NOMO-1 treated with DMSO at 0.1 percent for 48 hours (cell line): ENCODE measurements around the gene SLC1A3.
A peak's percentile ranks its signal among the peaks of the same experiment; 100 is the strongest.

ENCODE experiments used
- DNase-seq: peaks from one replicate; lab custom pipeline; 2025; ENCODE audit not compliant: unreplicated experiment; lab: John Stamatoyannopoulos, UW

Gene SLC1A3

DNA sequence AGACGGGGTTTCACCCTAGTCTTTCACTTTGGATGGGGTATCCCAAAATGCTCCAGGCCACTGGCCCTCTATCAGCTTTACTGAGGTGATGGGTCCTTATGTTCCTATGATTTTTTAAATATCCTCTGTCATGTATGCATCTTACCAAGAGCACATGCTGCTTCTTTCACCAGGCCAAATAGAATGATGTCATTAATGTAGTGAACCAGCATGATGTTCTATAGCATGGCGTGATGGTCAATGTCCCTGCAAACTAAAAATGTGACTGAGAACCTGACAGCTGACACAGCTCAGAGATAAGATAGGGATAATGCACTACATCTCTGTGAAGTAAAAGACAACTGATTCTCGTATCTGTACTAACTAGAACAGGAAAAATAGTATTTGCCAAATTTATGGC, 103.6 kb downstream of the SLC1A3 start:
- DNase-seq, result no peak

DNA sequence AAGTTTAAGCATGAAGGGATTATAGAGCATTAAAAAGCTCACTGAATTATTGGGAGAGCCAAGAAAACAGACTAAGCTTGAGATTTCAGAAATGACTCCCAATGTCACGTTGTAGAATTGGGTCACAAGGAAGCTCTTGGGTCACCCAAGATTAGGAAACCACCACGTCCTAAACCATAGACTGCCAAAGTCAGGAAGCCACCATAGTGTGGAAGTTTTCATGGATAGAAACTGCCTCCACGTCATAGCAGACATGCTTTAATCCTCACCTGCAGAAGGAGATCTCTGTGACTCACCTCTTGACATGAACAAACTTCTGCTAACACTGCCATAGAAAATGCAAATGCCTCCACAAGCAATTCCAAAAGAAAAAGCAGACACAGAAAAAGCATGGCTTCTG, 106.3 kb downstream of the SLC1A3 start:
- no peak for DNase-seq

DNA sequence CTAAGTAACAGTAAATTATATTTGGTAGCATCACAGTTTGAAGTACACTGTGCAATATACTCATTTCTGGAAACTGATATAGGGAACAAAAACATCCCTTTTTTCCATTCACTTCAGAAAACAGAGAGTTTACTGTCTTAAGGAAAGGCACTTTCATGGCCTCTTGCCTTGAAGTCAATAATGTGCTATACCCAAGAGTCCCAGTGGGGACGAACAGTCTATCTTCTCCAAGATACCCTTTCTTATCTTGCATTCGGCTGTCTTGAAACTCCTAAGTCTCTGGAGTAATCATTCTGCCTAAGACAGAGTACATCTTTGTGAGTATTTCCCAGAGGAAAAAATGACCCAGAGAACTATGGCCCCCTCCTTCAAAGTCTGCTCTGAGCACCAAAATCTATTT, 107.1 kb downstream of the SLC1A3 start:
- no peak for DNase-seq

DNA sequence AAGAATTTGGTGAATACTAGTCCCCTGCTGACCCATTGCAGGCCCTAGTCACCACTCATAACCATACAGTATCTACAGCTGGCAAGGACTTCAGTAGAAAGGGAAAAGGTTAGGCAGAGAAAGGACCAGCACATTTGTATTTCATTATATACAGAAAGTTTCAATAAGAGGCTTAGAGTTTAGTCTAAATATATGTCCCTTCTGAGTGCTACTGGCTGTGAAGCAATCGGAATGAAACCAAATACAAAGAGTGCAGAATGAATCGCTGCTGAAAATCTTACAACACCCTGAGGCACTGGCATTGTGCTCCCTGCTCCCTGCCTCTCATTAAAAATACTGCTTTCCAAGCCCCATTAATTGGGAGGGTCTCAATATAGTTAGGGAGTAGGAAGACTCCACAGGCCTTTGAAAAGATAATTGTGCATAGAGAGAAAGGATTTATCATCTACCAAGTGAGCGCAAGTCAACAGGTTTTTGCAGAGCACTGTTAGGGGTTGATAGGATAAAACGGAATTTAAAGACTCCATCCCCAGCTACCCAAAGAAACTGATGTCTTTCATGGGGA, 110.8 kb downstream of the SLC1A3 start:
- DNase-seq, result no peak

DNA sequence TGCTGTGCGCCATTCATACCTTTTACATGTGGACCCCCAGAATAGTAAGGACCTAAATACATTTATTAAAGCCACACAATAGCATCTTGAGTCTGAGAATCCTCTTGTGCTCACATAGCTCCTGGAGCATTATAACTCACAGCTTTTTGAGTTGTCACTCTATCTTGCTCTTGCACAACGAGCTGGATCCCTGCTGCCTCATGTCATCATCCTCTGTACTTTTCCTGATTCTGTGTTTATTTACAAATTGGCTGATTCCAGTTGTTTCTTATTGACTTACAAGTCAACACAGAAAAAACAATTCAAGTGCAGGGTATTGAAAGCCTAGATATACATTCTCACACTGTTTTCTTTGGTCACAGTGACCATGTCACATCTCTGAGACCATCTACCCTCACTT, 112.9 kb downstream of the SLC1A3 start:
- no peak for DNase-seq

DNA sequence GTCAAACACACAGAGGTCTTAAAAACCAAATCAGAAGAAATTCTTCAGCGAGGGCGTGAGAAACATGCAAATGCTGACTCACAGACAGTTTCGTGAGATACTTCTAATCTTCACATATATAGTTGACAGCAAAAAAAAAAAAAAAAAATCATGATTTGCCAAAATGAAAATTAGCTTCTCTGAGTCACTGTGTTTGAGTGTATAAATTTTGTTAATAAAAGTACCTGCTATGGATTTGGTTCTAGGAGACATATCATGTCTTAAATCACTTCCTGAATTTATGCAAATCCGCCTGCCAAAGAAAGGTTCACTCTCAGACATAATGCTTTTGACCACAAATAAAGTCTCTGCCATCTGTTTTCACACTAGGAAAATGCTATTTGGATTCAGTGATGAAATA, 114.3 kb downstream of the SLC1A3 start:
- no peak for DNase-seq

DNA sequence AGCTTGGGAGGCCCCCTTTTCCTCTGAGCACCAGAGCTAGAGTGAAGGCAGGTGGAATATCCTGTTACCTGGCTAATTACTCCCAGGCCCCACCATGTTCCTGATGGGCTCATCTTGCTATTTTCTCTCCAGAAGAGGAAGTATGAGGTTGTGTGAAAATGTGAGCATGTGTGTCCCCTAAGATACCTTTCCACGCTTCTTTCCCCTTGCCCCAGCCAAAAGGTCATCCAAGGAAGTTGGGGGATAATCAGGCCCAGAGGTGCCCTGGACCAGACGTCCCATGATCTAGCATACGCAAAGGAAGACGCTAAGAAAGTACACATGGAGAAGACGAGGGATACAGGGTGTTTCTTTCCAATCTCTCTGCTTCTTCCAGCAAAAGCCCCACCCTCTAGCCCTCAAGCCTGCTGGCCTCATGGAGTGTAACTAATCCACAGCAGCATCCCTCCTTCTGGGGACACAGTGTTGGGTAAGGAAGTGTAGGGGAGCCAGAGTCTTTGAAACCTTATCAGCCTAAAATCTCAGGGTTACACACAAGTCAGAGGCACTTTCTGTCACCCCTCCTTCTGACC, 115.3 kb downstream of the SLC1A3 start:
- no peak for DNase-seq

DNA sequence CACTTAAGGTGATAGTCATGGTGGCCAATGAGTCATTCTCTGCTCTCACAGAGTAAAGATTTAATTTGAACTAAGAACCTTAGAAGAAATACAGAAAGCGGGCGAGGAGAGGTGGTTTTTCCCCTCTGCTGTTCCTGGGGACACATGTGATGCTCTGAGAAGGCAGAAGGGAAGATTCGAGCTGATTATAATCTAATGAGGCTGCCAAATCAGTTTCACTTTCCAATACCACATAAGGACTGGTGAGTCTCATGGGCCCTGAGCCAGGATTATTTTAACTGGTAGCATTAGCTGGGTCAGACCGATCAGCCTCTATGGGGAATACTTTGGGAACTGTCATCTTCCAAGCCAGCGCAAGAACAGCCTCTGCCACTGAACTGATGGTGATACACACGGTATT, 116.5 kb downstream of the SLC1A3 start:
- no peak for DNase-seq

DNA sequence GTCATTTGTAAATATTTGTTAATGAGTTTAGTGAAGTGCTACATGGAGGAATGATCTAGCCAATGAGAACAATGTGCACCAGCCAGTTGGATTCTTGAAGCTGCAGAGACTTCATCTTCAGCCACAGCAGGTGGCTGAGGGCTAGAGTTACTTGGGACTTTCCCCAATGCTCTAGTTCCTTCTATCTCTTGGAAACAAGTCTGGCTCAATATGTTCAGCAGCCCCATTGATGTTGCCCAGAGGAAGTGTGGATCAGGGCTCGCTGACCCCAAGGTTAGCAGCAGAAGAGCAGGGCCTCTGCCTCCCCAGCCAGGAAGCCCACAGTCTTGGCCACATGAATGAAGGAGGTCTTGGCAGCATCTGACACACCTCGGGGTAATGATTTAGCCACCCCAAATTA, 117.5 kb downstream of the SLC1A3 start:
- DNase-seq, result peak; percentile 68

DNA sequence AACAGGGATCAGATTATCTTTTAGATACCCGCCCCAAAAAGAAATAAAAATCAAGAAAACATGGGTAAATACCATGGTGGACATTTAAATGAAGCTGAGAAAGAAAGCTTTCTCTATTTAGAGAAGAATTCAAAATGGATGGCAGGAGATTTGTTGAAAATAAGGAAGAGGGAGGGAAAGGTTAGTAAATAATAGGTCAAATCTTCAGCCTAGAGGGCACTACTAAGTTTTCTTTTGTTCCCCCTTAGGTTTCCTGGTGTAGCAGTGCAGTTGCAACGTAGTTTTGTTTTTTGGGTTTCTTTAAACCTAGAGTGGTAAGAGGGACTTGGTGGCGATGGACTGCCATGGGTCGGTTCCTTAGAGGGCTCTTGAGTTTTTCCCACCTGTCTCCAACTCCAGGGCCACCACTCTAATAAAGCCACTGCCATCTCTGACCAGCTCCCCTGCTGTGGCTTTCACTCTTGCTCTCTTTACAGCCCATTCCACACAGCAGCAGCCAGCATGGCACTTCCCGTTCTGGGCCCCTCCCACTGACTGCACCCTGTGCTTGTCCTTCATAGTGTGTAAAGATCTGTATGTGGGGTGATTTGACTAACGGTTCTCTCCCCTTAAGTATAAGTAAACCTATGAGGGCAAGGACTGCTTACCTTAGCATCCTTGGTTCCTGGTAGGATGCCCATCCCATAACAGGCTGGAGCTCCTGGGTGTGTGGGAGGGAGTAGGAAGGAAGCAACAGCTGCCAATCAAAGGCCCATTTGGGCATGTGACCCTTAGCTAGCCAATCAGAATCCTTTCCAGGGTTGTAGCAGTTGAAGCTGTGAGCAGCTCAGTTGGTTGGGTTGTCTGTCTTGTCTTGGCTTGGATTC, 118.3 kb downstream of the SLC1A3 start:
- peak; percentile 99 for DNase-seq

DNA sequence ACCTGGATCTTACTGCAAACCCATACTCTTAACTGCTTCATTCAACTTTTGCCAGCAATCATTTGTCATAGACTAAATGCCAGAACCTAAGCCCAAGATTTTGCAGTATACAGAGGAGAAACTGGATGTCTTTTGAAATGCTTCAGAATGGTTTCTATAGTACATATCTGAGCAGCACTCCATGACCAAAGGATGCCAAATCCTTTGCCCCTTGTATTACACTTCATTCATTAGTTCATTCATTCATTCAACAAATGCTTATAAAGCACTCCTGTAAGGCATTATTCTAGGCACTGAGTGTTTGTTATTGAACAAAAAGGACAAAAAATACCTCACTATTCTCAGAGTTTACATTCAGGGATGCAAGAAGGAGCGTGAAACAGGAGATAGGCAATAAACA, 119.9 kb downstream of the SLC1A3 start:
- DNase-seq, result no peak

DNA sequence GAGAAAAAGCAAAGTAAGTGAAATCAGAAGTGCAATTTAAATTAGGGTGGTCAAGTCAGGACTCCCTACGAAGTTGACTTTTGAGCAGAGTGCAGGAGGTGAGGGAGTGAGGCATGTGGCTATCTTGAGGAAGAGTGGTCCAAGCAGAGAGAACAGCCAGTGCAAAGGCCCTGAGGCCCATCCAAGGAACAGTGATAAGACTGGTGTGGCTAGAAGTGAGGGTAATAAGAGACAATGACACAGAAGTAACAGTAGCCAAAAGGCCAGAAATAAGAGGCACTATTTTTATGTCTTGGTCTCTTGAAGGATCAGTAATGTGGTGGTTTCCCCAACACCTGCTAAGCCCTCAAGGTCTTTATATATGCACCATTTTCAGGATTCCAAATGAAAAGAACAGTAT, 120.4 kb downstream of the SLC1A3 start:
- no peak for DNase-seq

DNA sequence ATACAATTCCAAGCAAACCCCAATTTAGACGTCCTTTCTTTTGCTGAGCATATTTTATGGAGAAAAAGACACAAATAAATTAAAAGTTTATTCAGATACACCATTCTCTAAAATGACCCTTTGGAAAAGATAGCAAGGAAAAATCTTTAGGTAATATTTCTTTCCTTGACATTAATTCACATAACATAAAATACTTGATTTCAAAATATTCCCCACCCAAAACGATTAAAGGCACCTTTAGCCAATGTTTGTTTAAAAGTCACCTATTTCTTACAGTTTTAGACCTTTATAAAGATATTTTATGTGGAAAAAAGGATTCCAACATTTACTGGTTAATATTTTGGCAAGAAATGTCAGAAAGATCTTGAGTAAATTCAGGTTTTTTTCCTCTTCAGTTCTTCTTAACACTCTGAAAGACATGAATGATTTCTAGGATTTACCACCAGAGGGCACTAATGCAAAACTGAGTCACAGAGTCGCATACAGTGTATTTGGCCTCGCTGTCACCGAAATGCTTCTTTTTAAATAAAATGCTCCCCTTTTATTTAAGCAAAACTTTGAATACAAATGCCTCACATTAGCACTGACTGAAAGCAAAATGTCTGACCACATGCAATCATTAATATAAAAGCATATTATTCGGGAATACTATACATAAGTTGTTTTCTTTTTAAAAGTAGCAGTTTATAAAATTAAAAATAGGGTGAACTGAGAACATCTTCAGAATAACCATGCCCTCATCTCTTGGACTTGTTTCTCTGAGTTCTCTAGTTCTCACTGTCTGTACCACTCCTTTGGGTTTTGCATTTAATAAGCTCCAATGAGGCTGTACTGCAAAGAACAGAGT, 122.5 kb downstream of the SLC1A3 start:
- DNase-seq, result peak; percentile 83

DNA sequence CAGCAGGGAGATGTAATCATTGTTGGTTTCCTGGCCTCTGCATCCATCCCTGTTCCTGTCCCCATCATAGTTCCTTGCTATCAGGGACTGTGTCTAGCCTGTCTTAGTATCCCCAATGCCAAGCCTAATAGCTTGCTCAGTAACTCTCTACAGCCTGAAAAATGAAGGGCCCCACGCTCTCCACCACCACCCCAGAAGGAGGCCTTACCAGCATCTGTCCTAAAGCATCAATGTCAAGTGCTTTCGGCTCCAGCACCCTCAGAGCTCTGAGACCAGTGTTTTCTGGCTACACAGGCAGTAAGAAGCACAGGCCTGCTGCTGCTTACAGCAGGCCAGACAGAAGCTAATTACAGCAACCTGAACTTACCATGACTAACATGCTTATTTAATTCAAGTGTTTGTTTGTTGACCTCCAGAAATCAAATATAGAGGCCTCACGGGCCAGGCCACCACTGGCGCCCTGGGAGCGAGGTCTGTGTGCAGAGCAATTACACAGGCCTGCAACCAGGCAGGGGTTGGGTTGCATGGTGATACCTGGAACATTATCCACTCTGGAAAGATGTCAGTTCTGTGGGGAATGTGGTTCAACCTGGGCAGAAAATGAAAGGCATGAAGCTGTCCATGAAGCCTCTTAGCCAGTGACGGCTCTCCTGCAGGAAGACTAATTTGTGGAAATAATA, 124.3 kb downstream of the SLC1A3 start:
- no peak for DNase-seq

DNA sequence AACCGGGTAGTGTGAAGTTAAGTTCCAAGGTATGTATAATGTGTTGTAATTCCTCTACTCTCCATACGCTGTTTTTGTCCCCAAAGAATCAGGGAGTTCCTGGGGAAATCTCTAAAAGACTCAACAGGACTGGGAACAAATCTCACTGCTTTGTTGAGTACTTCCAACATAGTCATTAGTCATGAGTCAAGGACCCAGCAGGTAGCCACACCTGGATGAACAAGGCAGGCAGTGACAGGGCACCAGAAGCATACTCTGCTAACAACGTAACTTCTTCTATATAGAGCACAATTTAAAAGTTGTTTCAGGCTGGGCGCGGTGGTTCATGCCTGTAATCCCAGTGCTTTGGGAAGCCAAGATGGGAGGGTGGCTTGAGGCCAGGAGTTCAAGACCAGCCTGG, 126.8 kb downstream of the SLC1A3 start:
- DNase-seq, result no peak

DNA sequence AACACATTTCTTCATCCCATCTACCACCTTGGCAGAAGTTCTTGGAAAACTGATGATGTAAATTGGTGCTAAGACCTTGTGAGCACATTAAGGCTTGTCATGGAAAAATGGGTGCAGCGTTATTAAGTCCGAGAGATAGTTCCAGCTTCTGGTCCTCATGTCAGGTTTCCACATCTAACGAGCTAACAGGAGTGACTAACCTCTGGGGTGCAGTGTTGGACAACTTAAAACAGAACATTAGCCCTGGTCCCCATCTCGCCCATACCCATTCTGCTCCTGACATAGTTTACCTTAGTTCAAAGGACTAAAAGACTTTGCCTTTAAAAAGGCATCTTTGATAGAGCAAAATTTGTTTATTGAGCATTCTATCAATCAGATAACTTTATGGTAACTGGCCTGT, 128.0 kb downstream of the SLC1A3 start:
- peak; percentile 33 for DNase-seq

DNA sequence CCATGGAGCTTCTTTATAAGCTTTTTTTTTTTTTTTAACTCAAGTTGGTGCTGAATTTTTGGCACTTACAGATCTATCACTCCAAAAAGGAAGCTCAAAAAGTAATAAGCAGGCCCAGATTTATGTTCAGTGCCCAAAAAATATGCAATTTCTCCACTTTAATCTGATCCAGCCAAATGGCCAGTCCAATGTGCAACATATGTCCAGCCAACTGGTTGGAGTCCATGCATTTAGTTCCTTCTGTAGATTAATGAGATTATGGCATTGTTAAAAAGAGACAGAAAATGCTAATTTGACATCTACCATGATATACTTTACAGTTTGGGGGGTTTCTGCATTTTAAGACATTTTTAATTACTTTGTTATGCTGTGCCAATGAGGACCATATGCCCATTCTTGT, 129.5 kb downstream of the SLC1A3 start:
- no peak for DNase-seq
